Caco-2 (cell line): ENCODE data around the gene DENND1A. TPM values are rescaled to one million over a fixed set of nuclear protein-coding genes. Genes with fewer than 3 reads are reported as not detected.

ENCODE experiments used
- BruUV-seq: library from RNA; stranded (reverse); fragments of 400-500 nt; replicated peaks from 2 replicates; lab custom pipeline; 2021; lab: Mats Ljungman, UMichigan
- CTCF ChIA-PET: fragments of 300-600 bp; sonication (Branson Sonifier 250); formaldehyde crosslinking; loops from one replicate; lab custom pipeline; 2022; ENCODE audit warnings: antibody characterized with exemption; lab: Charles Lee
- POLR2A ChIA-PET: fragments of 300-600 bp; sonication (Branson Sonifier 250); formaldehyde crosslinking; loops from one replicate; lab custom pipeline; 2022; ENCODE audit warnings: antibody characterized with exemption; lab: Charles Lee
- DNase-seq, 2 experiments: peaks; one replicate each; pipeline versions ENCODE4 v3.0.0 to v3.0.0-alpha.2; 2020 to 2022
- H3K27me3 ChIP-seq: replicated peaks from 2 replicates; pipeline ENCODE4 v1.6.0; 2011; ENCODE audit warnings: low read length; ENCODE audit not compliant: control insufficient read depth, insufficient read depth
- H3K36me3 ChIP-seq: 2 replicates; pipeline ENCODE4 v1.5.1; 2011; ENCODE audit warnings: low read length; ENCODE audit not compliant: control insufficient read depth, insufficient read depth
- H3K4me1 ChIP-seq: fragments of 250-450 bp; sonication (Bioruptor Pico); 2 replicates; pipeline ENCODE4 v1.5.1; 2020; ENCODE audit warnings: mild to moderate bottlenecking
- H3K4me3 ChIP-seq: 2 replicates; pipeline ENCODE4 v1.5.1; 2011; ENCODE audit warnings: low read depth, mild to moderate bottlenecking, control low read depth, low read length
- H3K9me3 ChIP-seq: fragments of 250-450 bp; sonication (Bioruptor Pico); 2 replicates; pipeline ENCODE4 v1.5.1; 2020; ENCODE audit warnings: mild to moderate bottlenecking, moderate library complexity
- H3K27ac Mint-ChIP-seq: one replicate; pipeline ENCODE4 v1.8.0; 2022; ENCODE audit warnings: mixed read lengths; ENCODE audit not compliant: unreplicated experiment
- H3K27me3 Mint-ChIP-seq: one replicate; pipeline ENCODE4 v1.8.0; 2022; ENCODE audit warnings: mixed read lengths; ENCODE audit not compliant: insufficient read depth, unreplicated experiment
- H3K36me3 Mint-ChIP-seq: one replicate; pipeline ENCODE4 v1.8.0; 2022; ENCODE audit warnings: mild to moderate bottlenecking, mixed read lengths; ENCODE audit not compliant: insufficient read depth, unreplicated experiment
- H3K4me1 Mint-ChIP-seq: one replicate; pipeline ENCODE4 v1.8.0; 2022; ENCODE audit warnings: low read depth, mixed read lengths; ENCODE audit not compliant: unreplicated experiment
- H3K4me3 Mint-ChIP-seq: one replicate; pipeline ENCODE4 v1.8.0; 2022; ENCODE audit warnings: mild to moderate bottlenecking, moderate library complexity, mixed read lengths; ENCODE audit not compliant: unreplicated experiment
- H3K9me3 Mint-ChIP-seq: one replicate; pipeline ENCODE4 v1.8.0; 2022; ENCODE audit warnings: mixed read lengths; ENCODE audit not compliant: unreplicated experiment
- CTCF ChIP-seq, 2 experiments: fragments of 200-600 bp in 1 of 2; IDR thresholded peaks; 1 replicate in 1 of 2; 2 replicates in 1 of 2; pipeline versions ENCODE4 v1.5.1 to v1.8.0; 2011 to 2022; ENCODE audit warnings: antibody characterized with exemption in 1 of 2, control low read depth in 1 of 2, inconsistent platforms in 1 of 2, low read depth in 1 of 2, low read length in 1 of 2, mild to moderate bottlenecking in 1 of 2, moderate library complexity in 1 of 2; ENCODE audit not compliant: insufficient read depth in 1 of 2, severe bottlenecking in 1 of 2, unreplicated experiment in 1 of 2
- intact Hi-C: fragments of 100-400 bp; cut with micrococcal nuclease; formaldehyde crosslinking; loops from one replicate; pipeline ENCODE4 v1.10.0; 2022; ENCODE audit not compliant: unreplicated experiment
- total RNA-seq: library from RNA; stranded (reverse); gene quantifications from 2 replicates; pipeline ENCODE4 v1.2.3, GENCODE V29; 2022

The DENND1A gene
- total RNA-seq, 1 experiment from 2014 or later, result 41.6 TPM

GRCh38 chr9:123631862-123632261, 298.1 kb downstream of the DENND1A start:
- Mint-ChIP-seq H3K4me1 (no peaks in the 10 kb centered on the region), H3K36me3 (peaks cover 16% of the 10 kb centered on the region), H3K27ac (no peak overlapping the region), H3K4me3 (no peak overlapping the region), H3K9me3 (no peaks in the 10 kb centered on the region), H3K27me3 (no peaks in the 10 kb centered on the region)
- Histone ChIP-seq H3K4me1 (no peaks in the 10 kb centered on the region), H3K9me3 (no peaks in the 10 kb centered on the region), H3K27me3 (no peaks in the 10 kb centered on the region), H3K4me3 (no peak overlapping the region), H3K36me3 (no peaks in the 10 kb centered on the region; the same call in 1 of the 2 replicates)
- ChIA-PET POLR2A (no interaction called here), CTCF (no interaction called here)
- BruUV-seq, result no TSS peak
- intact Hi-C loops, result no loop called here
- TF ChIP-seq CTCF (IDR thresholded peaks at IDR 0.05; ENCODE audit: insufficient read depth in 1 of 2, low read depth in 1 of 2, low read length in 1 of 2, severe bottlenecking in 1 of 2, unreplicated experiment in 1 of 2), result no peak
- DNase-seq, result no peak

GRCh38 chr9:123630233-123630632, 299.7 kb downstream of the DENND1A start:
- POLR2A ChIA-PET, result no interaction called here
- Histone ChIP-seq H3K36me3 (no peaks in the 10 kb centered on the region; the same call in 1 of the 2 replicates), H3K9me3 (no peaks in the 10 kb centered on the region), H3K27me3 (no peaks in the 10 kb centered on the region), H3K4me1 (no peaks in the 10 kb centered on the region), H3K4me3 (no peak overlapping the region)
- H3K4me3 Mint-ChIP-seq, result no peak overlapping the region
- no TSS peak for BruUV-seq
- peaks cover 16% of the 10 kb centered on the region for H3K36me3 Mint-ChIP-seq
- H3K27ac Mint-ChIP-seq, result no peak overlapping the region
- CTCF ChIA-PET, result no interaction called here
- intact Hi-C loops, result no loop called here
- TF ChIP-seq CTCF (IDR thresholded peaks at IDR 0.05; ENCODE audit: insufficient read depth in 1 of 2, low read depth in 1 of 2, low read length in 1 of 2, severe bottlenecking in 1 of 2, unreplicated experiment in 1 of 2), result no peak
- no peak for DNase-seq
- no peaks in the 10 kb centered on the region for H3K4me1 Mint-ChIP-seq
- H3K9me3 Mint-ChIP-seq, result no peaks in the 10 kb centered on the region
- no peaks in the 10 kb centered on the region for H3K27me3 Mint-ChIP-seq

GRCh38 chr9:123629531-123629930, 300.4 kb downstream of the DENND1A start:
- Mint-ChIP-seq H3K27me3 (no peaks in the 10 kb centered on the region), H3K9me3 (no peaks in the 10 kb centered on the region), H3K27ac (no peak overlapping the region), H3K36me3 (peaks cover 16% of the 10 kb centered on the region), H3K4me1 (no peaks in the 10 kb centered on the region), H3K4me3 (no peak overlapping the region)
- H3K9me3 ChIP-seq, result no peaks in the 10 kb centered on the region
- intact Hi-C loops, result no loop called here
- no peaks in the 10 kb centered on the region for H3K4me1 ChIP-seq
- ChIA-PET CTCF (no interaction called here), POLR2A (no interaction called here)
- DNase-seq, result no peak
- H3K36me3 ChIP-seq, result no peaks in the 10 kb centered on the region; the same call in 1 of the 2 replicates
- TF ChIP-seq CTCF (IDR thresholded peaks at IDR 0.05; ENCODE audit: insufficient read depth in 1 of 2, low read depth in 1 of 2, low read length in 1 of 2, severe bottlenecking in 1 of 2, unreplicated experiment in 1 of 2), result no peak
- no TSS peak for BruUV-seq
- no peaks in the 10 kb centered on the region for H3K27me3 ChIP-seq
- no peak overlapping the region for H3K4me3 ChIP-seq
